GM20431 (cell line): ENCODE data around the gene NPEPL1.

Experiments used
- in situ Hi-C: fragments of 300-500 bp; cut with MseI, MboI; formaldehyde crosslinking; loops from one replicate; pipeline ENCODE4 v1.15.0; 2020; ENCODE audit warnings: low sequenced_read_pairs; ENCODE audit not compliant: unreplicated experiment

Gene NPEPL1

DNA sequence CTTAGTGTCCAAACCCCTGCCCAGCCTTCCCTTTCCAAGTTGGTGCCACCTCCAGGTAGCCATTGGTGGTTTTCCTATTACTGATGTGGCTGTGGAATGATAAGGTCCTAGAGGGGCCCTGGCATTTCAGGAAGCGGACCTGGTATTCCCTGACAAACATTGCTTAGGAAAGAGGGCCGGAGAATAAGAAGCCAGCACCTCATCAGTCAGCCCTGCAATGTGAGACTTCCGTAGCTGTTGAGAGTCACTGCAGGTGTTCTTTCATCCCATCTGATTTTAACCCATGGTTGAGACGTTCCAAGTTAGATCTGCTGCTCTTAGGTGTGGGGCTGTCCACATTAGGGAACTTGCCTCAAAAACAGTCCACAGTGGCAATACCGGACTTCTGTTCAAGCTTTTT lies 14.8 kb upstream of the NPEPL1 start:
- in situ Hi-C loops, result no loop called here

- in situ Hi-C loops, result no loop called here
These were observed 13.8 kb upstream of the NPEPL1 start for GRCh38 chr20:58678806-58679205.

- in situ Hi-C loops, result no loop called here
These were observed 9.7 kb upstream of the NPEPL1 start for GRCh38 chr20:58682656-58683531.

DNA sequence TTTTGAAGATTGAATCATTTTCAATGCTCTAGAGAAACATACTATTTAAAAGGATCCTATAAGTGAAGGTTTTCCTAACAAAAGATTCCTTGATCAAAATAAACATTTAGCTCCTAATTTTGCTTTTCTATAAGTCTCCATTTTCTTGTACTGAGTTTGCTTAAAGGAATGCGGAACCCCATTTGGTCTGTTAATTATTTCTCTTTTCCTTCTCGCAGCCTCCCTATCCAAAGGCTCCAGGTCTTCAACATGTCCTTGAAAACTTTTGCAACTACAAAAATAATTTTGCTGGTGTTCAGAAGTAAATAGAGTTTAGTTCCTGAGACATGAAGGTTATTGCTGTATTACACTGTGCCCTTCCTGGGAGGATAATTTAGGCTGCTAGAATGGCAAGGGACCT lies 8.3 kb upstream of the NPEPL1 start:
- in situ Hi-C loops, result no loop called here

- in situ Hi-C loops, result no loop called here
These were observed 6.6 kb upstream of the NPEPL1 start for GRCh38 chr20:58685988-58686387.

GRCh38 chr20:58688414-58688813 lies 4.2 kb upstream of the NPEPL1 start:
- in situ Hi-C loops, result no loop called here

DNA sequence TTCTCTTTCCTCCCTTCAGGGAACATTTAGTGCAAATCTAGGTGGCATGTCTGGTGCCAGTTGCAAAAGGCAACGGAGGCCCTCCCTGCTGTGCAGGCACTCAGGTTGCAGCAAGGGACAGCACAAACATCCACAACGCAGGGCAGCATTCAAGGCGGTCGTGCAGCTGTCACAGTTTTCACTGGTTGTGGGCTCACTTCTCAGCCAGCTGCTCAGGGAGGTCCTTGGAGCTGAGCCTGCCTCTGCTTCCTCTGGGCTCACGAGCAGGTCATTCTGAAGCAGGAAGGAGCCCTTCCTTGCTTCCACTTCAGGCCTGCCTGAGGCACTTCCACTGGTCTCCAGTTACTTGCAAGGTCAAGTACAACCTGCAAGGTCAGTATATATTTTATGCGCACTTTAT lies 3.8 kb upstream of the NPEPL1 start:
- in situ Hi-C loops, result no loop called here

- in situ Hi-C loops, result no loop called here
These were observed 2.0 kb upstream of the NPEPL1 start for GRCh38 chr20:58690396-58691135.

DNA sequence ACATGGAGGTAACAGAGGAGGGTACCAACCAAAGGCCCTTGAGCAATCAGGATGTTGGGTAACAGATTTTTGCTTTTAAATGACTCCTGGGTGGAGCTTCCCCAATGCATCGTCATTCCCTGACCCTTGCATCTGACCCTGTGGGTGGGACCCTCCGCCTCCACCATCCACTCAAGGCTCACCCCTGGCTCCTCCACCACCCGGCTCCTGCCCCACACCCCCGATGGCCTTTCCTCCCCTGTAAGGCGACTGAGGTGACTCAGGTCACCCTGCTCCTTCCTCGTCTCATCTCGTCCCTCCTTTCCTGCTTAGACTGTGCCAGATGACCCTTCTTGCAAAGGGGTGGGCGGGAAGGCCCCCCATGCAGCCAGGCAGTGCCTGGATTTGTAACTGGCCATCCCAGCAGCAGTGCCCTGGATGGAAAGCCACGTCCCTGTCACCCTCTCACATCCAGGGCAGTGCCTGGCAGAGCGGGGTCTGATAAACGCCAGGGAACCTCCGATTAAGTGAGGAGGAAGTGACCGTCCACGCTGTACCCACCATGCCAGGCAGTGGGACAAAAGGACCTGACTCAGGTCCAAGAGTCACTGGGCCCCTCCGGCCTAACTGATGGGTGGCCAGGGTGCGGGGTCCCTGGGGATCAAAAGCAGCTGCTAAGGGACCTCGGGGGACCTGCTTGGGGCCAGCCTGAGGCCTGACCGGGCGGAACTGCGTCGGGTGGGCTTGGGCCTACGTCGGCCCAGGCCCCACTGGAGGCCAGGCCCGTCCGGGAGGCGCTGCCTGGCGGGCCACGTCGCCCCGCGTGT lies 624 bp upstream of the NPEPL1 start:
- in situ Hi-C loops, result no loop called here

DNA sequence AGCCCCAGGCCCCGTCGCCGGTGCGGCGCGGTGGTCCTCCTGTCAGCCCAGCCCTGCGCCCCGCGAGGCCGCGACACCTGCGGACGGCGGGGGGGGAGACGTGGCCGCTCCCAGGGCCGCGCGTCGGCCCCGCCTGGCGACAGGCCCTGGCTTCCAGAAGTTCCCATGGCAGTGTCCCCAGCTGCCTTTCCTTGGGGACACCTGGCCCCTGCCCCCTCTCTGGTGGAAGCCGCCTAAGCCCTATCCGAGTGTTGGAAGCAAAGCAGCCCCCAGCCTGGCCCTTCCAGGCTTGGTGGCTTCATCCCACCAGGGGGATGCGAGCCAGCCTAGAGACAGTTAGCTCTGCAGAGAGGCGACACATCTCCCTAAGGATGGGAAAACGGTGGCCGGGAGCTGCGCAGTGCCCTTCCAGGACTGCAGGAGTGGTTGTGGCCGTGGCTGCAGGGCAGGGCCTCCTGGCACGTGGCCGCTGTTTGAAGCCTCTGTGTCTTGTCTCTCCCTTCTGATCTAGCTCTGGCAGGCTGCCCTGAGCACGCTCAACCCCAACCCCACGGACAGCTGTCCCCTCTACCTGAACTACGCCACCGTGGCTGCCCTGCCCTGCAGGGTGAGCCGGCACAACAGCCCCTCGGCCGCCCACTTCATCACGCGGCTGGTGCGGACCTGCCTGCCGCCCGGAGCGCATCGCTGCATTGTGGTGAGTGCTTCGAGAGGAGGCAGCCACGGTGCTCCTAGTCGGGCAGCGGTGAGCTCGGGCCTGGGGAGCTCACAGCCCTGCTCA lies 816 bp downstream of the NPEPL1 start:
- in situ Hi-C loops, result no loop called here

- in situ Hi-C loops, result no loop called here
These were observed 1.9 kb downstream of the NPEPL1 start for GRCh38 chr20:58694241-58695083.

DNA sequence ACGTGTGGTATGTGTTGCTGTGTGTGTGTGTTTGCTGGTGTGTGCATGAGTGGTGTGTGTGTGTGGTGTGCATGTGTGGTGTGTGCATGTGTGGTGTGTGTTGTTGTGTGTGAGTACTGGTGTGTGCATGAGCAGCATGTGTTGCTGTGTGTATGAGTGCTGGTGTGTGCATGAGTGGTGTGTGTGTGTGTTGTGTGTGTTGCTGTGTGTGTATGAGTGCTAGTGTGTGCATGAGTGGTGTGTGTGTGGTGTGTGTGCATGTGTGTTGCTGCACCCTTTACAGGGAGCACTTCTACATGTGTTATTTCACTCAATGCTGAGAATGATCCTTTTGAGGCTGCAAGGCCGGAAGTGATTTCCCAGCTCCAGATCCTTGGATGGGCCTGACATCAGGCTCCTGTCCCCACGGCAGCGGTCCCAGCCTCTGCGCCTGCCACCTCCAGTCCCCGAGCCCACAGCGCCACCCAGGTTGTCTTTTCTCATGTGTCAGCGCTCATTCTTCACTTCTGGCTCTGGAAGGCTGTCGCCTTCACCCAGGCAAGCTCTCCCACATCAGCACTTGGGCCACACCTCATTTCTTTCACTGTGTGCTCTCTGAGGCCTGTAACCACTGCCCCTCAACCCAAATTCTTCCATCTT lies 2.6 kb downstream of the NPEPL1 start:
- in situ Hi-C loops, result no loop called here

- in situ Hi-C loops, result no loop called here
These were observed 3.3 kb downstream of the NPEPL1 start for GRCh38 chr20:58695895-58696375.

DNA sequence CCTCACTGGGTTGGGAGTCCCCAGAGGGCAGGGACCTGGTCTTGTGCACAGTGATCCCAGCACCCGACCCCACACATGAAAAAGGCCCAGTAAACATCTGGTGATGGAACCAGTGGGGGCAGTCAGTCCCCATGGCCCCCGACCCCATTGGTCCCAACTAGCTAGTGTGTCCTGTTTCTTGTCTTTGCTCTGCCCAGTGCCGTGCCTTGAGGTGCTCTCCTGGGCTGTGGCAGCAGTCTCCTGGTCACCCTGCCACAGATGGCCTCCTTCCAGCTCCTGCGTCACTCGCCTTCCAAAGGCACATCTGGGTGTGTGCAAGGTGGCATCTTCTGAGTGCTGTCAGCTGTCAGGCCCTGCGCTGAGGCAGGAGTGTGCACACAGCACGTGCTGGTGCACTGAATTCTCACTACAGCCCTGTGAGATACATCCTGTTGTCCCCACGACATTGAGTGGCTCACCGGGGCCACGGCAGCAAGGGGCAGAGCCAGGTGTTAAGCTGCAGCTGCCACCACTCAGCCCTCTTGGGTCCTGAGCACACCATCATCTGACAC lies 3.9 kb downstream of the NPEPL1 start:
- in situ Hi-C loops, result no loop called here

DNA sequence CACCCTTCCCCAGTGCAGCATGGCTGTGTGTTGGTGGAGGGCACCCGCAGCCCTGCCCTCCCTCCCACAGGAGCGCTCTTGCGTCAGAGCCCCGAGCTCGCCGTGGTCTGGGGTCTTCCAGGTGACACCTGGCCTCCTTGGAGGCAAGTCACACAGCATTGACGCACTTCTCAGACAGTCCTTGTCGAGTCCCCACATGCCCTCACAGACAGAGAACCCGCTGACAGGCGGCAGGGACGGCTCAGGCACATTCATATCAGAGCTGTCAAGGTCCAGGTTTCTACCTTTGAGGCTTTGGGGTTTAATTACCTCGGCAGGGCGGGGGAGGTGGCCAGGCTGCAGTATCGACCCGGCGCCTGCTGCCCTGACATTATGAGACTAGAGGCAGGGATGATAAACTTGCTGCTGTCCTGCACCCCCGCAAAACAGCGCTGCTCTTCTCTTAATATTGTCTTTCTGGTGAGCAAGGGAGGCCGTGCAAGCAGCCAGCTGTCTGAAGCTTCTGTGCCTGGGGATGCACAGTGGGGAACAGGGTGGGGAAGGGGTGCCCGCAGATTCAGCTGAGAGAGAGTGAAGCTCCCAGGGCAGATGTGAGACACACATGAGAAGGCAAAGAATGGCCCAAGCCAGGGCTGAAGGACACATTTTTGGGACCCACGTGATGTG lies 4.7 kb downstream of the NPEPL1 start:
- in situ Hi-C loops, result no loop called here

GRCh38 chr20:58697867-58698703 lies 5.5 kb downstream of the NPEPL1 start:
- in situ Hi-C loops, result no loop called here
